Hepatocyte (in vitro differentiated cells): Measurements from ENCODE around the gene AGBL5.
A peak's percentile ranks its signal among the peaks of the same experiment; 100 is the strongest.

ENCODE experiments used
- EZH2 ChIP-seq: fragments of 200-600 bp; sonication (generic); IDR thresholded peaks from 2 replicates; pipeline ENCODE4 v1.6.1; 2016; ENCODE audit warnings: antibody characterized with exemption, mild to moderate bottlenecking, borderline replicate concordance
- TF ChIP-seq, protein P1 (sequence below): fragments of 200-600 bp; sonication (generic); IDR thresholded peaks from 2 replicates; pipeline ENCODE4 v1.5.1; 2016; ENCODE audit warnings: antibody characterized with exemption, mild to moderate bottlenecking; ENCODE audit not compliant: poor library complexity

DNA sequence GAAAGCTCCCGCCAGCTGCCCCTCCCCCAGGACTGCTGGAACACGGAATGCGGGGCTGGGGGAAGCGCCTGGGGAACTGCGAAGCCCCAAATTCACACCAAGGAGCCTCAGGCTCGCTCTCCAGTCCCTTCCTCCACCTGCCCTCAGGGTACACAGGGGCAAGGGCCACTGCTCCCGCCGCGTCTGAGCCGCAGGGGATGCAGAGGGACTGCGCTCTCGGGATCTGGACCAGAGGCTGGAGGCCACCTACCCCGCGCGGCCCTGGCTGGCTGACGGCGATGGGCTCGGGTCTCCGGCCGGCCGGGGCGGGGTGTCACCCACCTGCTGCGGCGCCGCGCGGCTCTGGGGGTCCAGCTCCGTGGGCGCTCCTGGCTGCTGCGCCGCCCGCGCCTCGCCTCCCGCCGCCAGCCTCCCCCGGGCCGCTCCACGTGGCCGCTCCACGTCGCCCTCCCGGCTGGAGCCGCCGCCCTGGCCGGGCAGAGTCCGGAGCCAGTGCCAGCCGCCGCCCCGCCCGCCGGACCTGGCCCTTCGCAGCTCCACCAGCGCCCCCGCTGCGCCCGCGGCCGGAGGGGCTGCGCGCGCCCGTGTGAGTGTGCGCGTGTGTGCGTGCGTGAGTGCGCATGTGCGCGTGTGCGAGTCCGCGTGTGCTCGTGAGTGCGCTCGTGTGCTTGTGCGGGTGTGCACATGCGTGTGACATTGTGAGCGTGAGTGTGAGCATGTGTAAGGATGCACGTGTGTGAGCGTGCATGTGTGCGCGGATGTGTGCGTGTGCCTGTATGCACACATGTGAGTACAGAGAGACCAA lies 67.3 kb downstream of the AGBL5 start, which contains the start of gene CGREF1:
- TF ChIP-seq, protein P1, sequence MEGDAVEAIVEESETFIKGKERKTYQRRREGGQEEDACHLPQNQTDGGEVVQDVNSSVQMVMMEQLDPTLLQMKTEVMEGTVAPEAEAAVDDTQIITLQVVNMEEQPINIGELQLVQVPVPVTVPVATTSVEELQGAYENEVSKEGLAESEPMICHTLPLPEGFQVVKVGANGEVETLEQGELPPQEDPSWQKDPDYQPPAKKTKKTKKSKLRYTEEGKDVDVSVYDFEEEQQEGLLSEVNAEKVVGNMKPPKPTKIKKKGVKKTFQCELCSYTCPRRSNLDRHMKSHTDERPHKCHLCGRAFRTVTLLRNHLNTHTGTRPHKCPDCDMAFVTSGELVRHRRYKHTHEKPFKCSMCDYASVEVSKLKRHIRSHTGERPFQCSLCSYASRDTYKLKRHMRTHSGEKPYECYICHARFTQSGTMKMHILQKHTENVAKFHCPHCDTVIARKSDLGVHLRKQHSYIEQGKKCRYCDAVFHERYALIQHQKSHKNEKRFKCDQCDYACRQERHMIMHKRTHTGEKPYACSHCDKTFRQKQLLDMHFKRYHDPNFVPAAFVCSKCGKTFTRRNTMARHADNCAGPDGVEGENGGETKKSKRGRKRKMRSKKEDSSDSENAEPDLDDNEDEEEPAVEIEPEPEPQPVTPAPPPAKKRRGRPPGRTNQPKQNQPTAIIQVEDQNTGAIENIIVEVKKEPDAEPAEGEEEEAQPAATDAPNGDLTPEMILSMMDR, result no peak
- TF ChIP-seq EZH2, result peak; percentile 72
